Astrocyte of the spinal cord (primary cell): ENCODE results near the gene EPHB2.
A peak's percentile ranks its signal among the peaks of the same experiment; 100 is the strongest.

Source experiments
- DNase-seq: peaks from one replicate; pipeline ENCODE4 v3.0.0; 2011; ENCODE audit warnings: low read depth, low spot score
- H3K4me3 ChIP-seq: 2 replicates; pipeline ENCODE4 v1.5.1; 2011; ENCODE audit warnings: low read depth, mild to moderate bottlenecking, low read length, moderate library complexity
- CTCF ChIP-seq: IDR thresholded peaks from 2 replicates; pipeline ENCODE4 v1.5.1; 2012; ENCODE audit warnings: low read depth, mild to moderate bottlenecking, low read length, inconsistent platforms
- in situ Hi-C: cut with HindIII; loops from 2 replicates; pipeline ENCODE4 v1.10.0; 2017; ENCODE audit warnings: low sequenced_read_pairs

EPHB2 gene

GRCh38 chr1:22738069-22738435 lies 27.4 kb downstream of the EPHB2 start:
- no peak for TF ChIP-seq CTCF
- in situ Hi-C loops, result no loop called here
- H3K4me3 ChIP-seq, result no peak overlapping the region
- DNase-seq, result no peak

- in situ Hi-C loops, result no loop called here
- no peak for TF ChIP-seq CTCF
- no peak for DNase-seq
- H3K4me3 ChIP-seq, result no peak overlapping the region
These were observed 27.9 kb downstream of the EPHB2 start for GRCh38 chr1:22738522-22738921.

- no peak for TF ChIP-seq CTCF
- H3K4me3 ChIP-seq, result no peak overlapping the region
- in situ Hi-C loops, result no loop called here
- peak; percentile 95 for DNase-seq
These were observed 29.2 kb downstream of the EPHB2 start for GRCh38 chr1:22739648-22740385.

GRCh38 chr1:22741118-22741517 lies 30.5 kb downstream of the EPHB2 start:
- DNase-seq, result no peak
- H3K4me3 ChIP-seq, result no peak overlapping the region
- in situ Hi-C loops, result no loop called here
- no peak for TF ChIP-seq CTCF

GRCh38 chr1:22745669-22746585 lies 35.3 kb downstream of the EPHB2 start:
- in situ Hi-C loops, result no loop called here

More at GRCh38 chr1:22745669-22746585, 35.3 kb downstream of the EPHB2 start:
- DNase-seq, result peak; percentile 76
- no peak for TF ChIP-seq CTCF
- no peak overlapping the region for H3K4me3 ChIP-seq
